Gastrocnemius medialis (tissue), 4 donors: ENCODE results near the gene INF2.

ENCODE experiments used
- CTCF ChIP-seq, 5 experiments: fragments of 450-650 bp in 3 of 5; fragments of 200-600 bp in 2 of 5; sonication (generic) in 2 of 5; IDR thresholded peaks in 4 of 5; conservative IDR thresholded peaks in 1 of 5; 1 replicate in 4 of 5; 2 replicates in 1 of 5; pipeline ENCODE4 v1.5.1; 2016 to 2019; ENCODE audit warnings: antibody characterized with exemption in 5 of 5, mild to moderate bottlenecking in 3 of 5, moderate library complexity in 3 of 5
- POLR2A ChIP-seq, 2 donors: fragments of 450-650 bp; IDR thresholded peaks; one replicate each; pipeline ENCODE4 v1.6.1; 2017; ENCODE audit warnings: antibody characterized with exemption in 2 of 2, mild to moderate bottlenecking in 2 of 2, moderate library complexity in 2 of 2

GRCh38 chr14:104758981-104759969 is 69.9 kb downstream of the INF2 start:
- TF ChIP-seq CTCF (IDR thresholded peaks at IDR 0.05 in 4 of 5, conservative IDR thresholded peaks at IDR 0.05 in 1 of 5) (no peak), POLR2A (IDR thresholded peaks at IDR 0.05) (no peak)
